ENCODE measurements around the gene CDK13.

The CDK13 gene

GRCh38 chr7:40015790-40016296 lies 65.8 kb downstream of the CDK13 start:
- DNase-seq, result peak; percentile 80

GRCh38 chr7:40019558-40019957 lies 69.5 kb downstream of the CDK13 start:
- DNase-seq, result no peak

GRCh38 chr7:40024048-40024447 lies 74.0 kb downstream of the CDK13 start:
- no peak for DNase-seq

- DNase-seq, result no peak
Observed at GRCh38 chr7:40024841-40025240, 74.8 kb downstream of the CDK13 start.

GRCh38 chr7:40027545-40027944 lies 77.5 kb downstream of the CDK13 start:
- no peak for DNase-seq

GRCh38 chr7:40033826-40034225 lies 83.8 kb downstream of the CDK13 start:
- no peak for DNase-seq

- no peak for DNase-seq
Observed at GRCh38 chr7:40041456-40041855, 91.4 kb downstream of the CDK13 start.

- no peak for DNase-seq
Observed at GRCh38 chr7:40043164-40043563, 93.1 kb downstream of the CDK13 start.

- DNase-seq, result no peak
Observed at GRCh38 chr7:40047661-40048060, 97.6 kb downstream of the CDK13 start.

GRCh38 chr7:40057292-40057691 lies 107.2 kb downstream of the CDK13 start:
- no peak for DNase-seq

GRCh38 chr7:40058026-40058425 lies 108.0 kb downstream of the CDK13 start:
- no peak for DNase-seq

- no peak for DNase-seq
Observed at GRCh38 chr7:40058636-40059035, 108.6 kb downstream of the CDK13 start.

- no peak for DNase-seq
Observed at GRCh38 chr7:40059057-40059456, 109.0 kb downstream of the CDK13 start.

GRCh38 chr7:40072268-40072667 lies 122.2 kb downstream of the CDK13 start:
- DNase-seq, result no peak

GRCh38 chr7:40073239-40073638 lies 123.2 kb downstream of the CDK13 start:
- DNase-seq, result no peak

- peak; percentile 86 for DNase-seq
Observed at GRCh38 chr7:40077849-40078248, 127.8 kb downstream of the CDK13 start.

GRCh38 chr7:40092182-40092581 lies 142.1 kb downstream of the CDK13 start:
- no peak for DNase-seq

GRCh38 chr7:40093631-40094350 lies 143.7 kb downstream of the CDK13 start:
- DNase-seq, result no peak

- no peak for DNase-seq
Observed at GRCh38 chr7:40095230-40095629, 145.2 kb downstream of the CDK13 start.

GRCh38 chr7:40095695-40096327 lies 145.8 kb downstream of the CDK13 start:
- DNase-seq, result no peak

GRCh38 chr7:40097728-40098127 lies 147.7 kb downstream of the CDK13 start:
- no peak for DNase-seq

- no peak for DNase-seq
Observed at GRCh38 chr7:40098810-40099209, 148.8 kb downstream of the CDK13 start.

- DNase-seq, result no peak
Observed at GRCh38 chr7:40099837-40100236, 149.8 kb downstream of the CDK13 start.

- DNase-seq, result no peak
Observed at GRCh38 chr7:40101201-40101600, 151.1 kb downstream of the CDK13 start.

- DNase-seq, result no peak
Observed at GRCh38 chr7:40102897-40103296, 152.8 kb downstream of the CDK13 start.
